H9 (cell line): Measurements from ENCODE around the gene MYO1D. TPM values are rescaled to one million over a fixed set of nuclear protein-coding genes. Genes with fewer than 3 reads are reported as not detected.

Experiments used
- DNase-seq: peaks from one replicate; pipeline ENCODE4 v3.0.0-alpha.2; 2017
- H2AFZ ChIP-seq: one replicate; pipeline ENCODE4 v1.6.1; 2013; ENCODE audit warnings: mild to moderate bottlenecking, low read length, control low read depth, moderate library complexity
- H2AK5ac ChIP-seq: 2 replicates; pipeline ENCODE4 v1.6.1; 2013; ENCODE audit warnings: low read length, control low read depth, mixed read lengths; ENCODE audit not compliant: insufficient read length
- H2BK120ac ChIP-seq: one replicate; pipeline ENCODE4 v1.6.1; 2013; ENCODE audit warnings: low read depth, mild to moderate bottlenecking, low read length, control low read depth, inconsistent platforms; ENCODE audit not compliant: poor library complexity, severe bottlenecking
- H2BK12ac ChIP-seq: 2 replicates; pipeline ENCODE4 v1.6.1; 2013; ENCODE audit warnings: low read length, control low read depth, mixed read lengths, low read depth; ENCODE audit not compliant: insufficient read length
- H2BK15ac ChIP-seq: 2 replicates; pipeline ENCODE4 v1.6.1; 2013; ENCODE audit warnings: low read depth, low read length, control low read depth
- H2BK20ac ChIP-seq: one replicate; pipeline ENCODE4 v1.6.1; 2013; ENCODE audit warnings: low read depth, mild to moderate bottlenecking, low read length, control low read depth, inconsistent platforms; ENCODE audit not compliant: poor library complexity, severe bottlenecking
- H2BK5ac ChIP-seq: 2 replicates; pipeline ENCODE4 v1.6.1; 2013; ENCODE audit warnings: low read length, control low read depth, mixed read lengths; ENCODE audit not compliant: insufficient read length
- H3K14ac ChIP-seq: 2 replicates; pipeline ENCODE4 v1.6.1; 2013; ENCODE audit warnings: low read length, control low read depth; ENCODE audit not compliant: insufficient read depth
- H3K18ac ChIP-seq: 2 replicates; pipeline ENCODE4 v1.6.1; 2013; ENCODE audit warnings: low read depth, mild to moderate bottlenecking, mixed read lengths, low read length, control low read depth; ENCODE audit not compliant: insufficient read length
- H3K23ac ChIP-seq: 2 replicates; pipeline ENCODE4 v1.6.1; 2013; ENCODE audit warnings: low read length, control low read depth, mixed read lengths, low read depth; ENCODE audit not compliant: insufficient read length
- H3K23me2 ChIP-seq: 2 replicates; pipeline ENCODE4 v1.6.1; 2013; ENCODE audit warnings: low read depth, mild to moderate bottlenecking, mixed read lengths, low read length, control low read depth; ENCODE audit not compliant: insufficient read length, poor library complexity, severe bottlenecking
- H3K27ac ChIP-seq: 2 replicates; pipeline ENCODE4 v1.5.1; 2013; ENCODE audit warnings: low read length, control low read depth, mixed read lengths, low read depth; ENCODE audit not compliant: insufficient read length
- H3K27me3 ChIP-seq: 2 replicates; pipeline ENCODE4 v1.6.1; 2013; ENCODE audit warnings: low read length, control low read depth, inconsistent platforms; ENCODE audit not compliant: insufficient read depth
- H3K4ac ChIP-seq: 2 replicates; pipeline ENCODE4 v1.6.1; 2013; ENCODE audit warnings: low read depth, mild to moderate bottlenecking, control low read depth, inconsistent platforms, low read length, moderate library complexity
- H3K4me1 ChIP-seq: 2 replicates; pipeline ENCODE4 v1.6.1; 2013; ENCODE audit warnings: low read length, control low read depth, inconsistent platforms; ENCODE audit not compliant: insufficient read depth
- H3K4me2 ChIP-seq: 2 replicates; pipeline ENCODE4 v1.6.1; 2013; ENCODE audit warnings: low read length, control low read depth, mixed read lengths; ENCODE audit not compliant: insufficient read length, insufficient read depth
- H3K56ac ChIP-seq: 2 replicates; pipeline ENCODE4 v1.6.1; 2013; ENCODE audit warnings: low read depth, mild to moderate bottlenecking, mixed read lengths, low read length, control low read depth; ENCODE audit not compliant: insufficient read length
- H3K79me1 ChIP-seq: 2 replicates; pipeline ENCODE4 v1.6.1; 2013; ENCODE audit warnings: low read depth, mild to moderate bottlenecking, moderate library complexity, low read length, control low read depth, inconsistent platforms; ENCODE audit not compliant: insufficient read depth, poor library complexity, severe bottlenecking
- H3K79me2 ChIP-seq: 2 replicates; pipeline ENCODE4 v1.6.1; 2013; ENCODE audit warnings: low read length, control low read depth, inconsistent platforms; ENCODE audit not compliant: insufficient read depth
- H3K9ac ChIP-seq: 2 replicates; pipeline ENCODE4 v1.6.1; 2013; ENCODE audit warnings: low read length, control low read depth, mixed read lengths; ENCODE audit not compliant: insufficient read length; ENCODE audit errors: extremely low read depth
- H3K9me3 ChIP-seq: one replicate; pipeline ENCODE4 v1.6.1; 2013; ENCODE audit warnings: low read depth, low read length, inconsistent platforms; ENCODE audit not compliant: control insufficient read depth
- H3T11ph ChIP-seq: one replicate; pipeline ENCODE4 v1.6.1; 2013; ENCODE audit warnings: mild to moderate bottlenecking, low read length, control low read depth, inconsistent platforms
- H4K20me1 ChIP-seq: one replicate; pipeline ENCODE4 v1.6.1; 2013; ENCODE audit not compliant: control insufficient read depth, insufficient read length, insufficient read depth
- H4K5ac ChIP-seq: 2 replicates; pipeline ENCODE4 v1.6.1; 2013; ENCODE audit warnings: low read depth, mild to moderate bottlenecking, mixed read lengths, low read length, control low read depth; ENCODE audit not compliant: insufficient read length
- H4K8ac ChIP-seq: replicated peaks from 2 replicates; pipeline ENCODE4 v1.6.1; 2013; ENCODE audit warnings: low read length, control low read depth, mixed read lengths, low read depth; ENCODE audit not compliant: insufficient read length
- H4K91ac ChIP-seq: 2 replicates; pipeline ENCODE4 v1.6.1; 2013; ENCODE audit warnings: low read depth, mild to moderate bottlenecking, moderate library complexity, mixed read lengths, low read length, control low read depth; ENCODE audit not compliant: insufficient read length
- H3K27ac Mint-ChIP-seq, 3 experiments: 2 replicates in 2 of 3; 3 replicates in 1 of 3; pipeline ENCODE4 v1.8.0; 2020 to 2021; ENCODE audit warnings: mixed read lengths in 3 of 3, mild to moderate bottlenecking in 1 of 3, moderate library complexity in 1 of 3
- H3K27me3 Mint-ChIP-seq: 2 replicates; pipeline ENCODE4 v1.8.0; 2021; ENCODE audit warnings: low read depth, mild to moderate bottlenecking, moderate library complexity, mixed read lengths
- H3K36me3 Mint-ChIP-seq, 3 experiments: 2 replicates in 2 of 3; 3 replicates in 1 of 3; pipeline ENCODE4 v1.8.0; 2020 to 2021; ENCODE audit warnings: low read depth in 3 of 3, mixed read lengths in 3 of 3; ENCODE audit not compliant: insufficient read depth in 1 of 3
- H3K4me1 Mint-ChIP-seq, 2 experiments: 2 replicates each; pipeline ENCODE4 v1.8.0; 2020; ENCODE audit warnings: mixed read lengths in 2 of 2
- H3K4me3 Mint-ChIP-seq, 2 experiments: 2 replicates in 1 of 2; 3 replicates in 1 of 2; pipeline ENCODE4 v1.8.0; 2020 to 2021; ENCODE audit warnings: mild to moderate bottlenecking in 2 of 2, mixed read lengths in 2 of 2, moderate library complexity in 1 of 2
- H3K9me3 Mint-ChIP-seq, 2 experiments: 2 replicates in 1 of 2; 3 replicates in 1 of 2; pipeline ENCODE4 v1.8.0; 2020; ENCODE audit warnings: mild to moderate bottlenecking in 2 of 2, mixed read lengths in 2 of 2, moderate library complexity in 1 of 2
- WGBS: extraction: QIAGEN DNeasy Blood & Tissue Kit; methylation state at CpG from one replicate; pipeline ENCODE4 v1.1.7; 2013; ENCODE audit warnings: missing lambda C conversion rate, low lambda C conversion rate, mixed read lengths; ENCODE audit not compliant: insufficient read length; ENCODE audit errors: extremely low coverage; 5-methylcytosine and 5-hydroxymethylcytosine counted together
- total RNA-seq: library from RNA; stranded (reverse); gene quantifications from 2 replicates; pipeline ENCODE4 v1.2.1, GENCODE V29; 2021
- TF ChIP-seq, protein P1 (sequence below): fragments of 200-600 bp; sonication (generic); conservative IDR thresholded peaks from 3 replicates; pipeline ENCODE4 v1.8.0; 2021; ENCODE audit warnings: antibody characterized with exemption, mild to moderate bottlenecking

The MYO1D gene
- total RNA-seq, 1 experiment from 2014 or later, result 19.0 TPM

DNA sequence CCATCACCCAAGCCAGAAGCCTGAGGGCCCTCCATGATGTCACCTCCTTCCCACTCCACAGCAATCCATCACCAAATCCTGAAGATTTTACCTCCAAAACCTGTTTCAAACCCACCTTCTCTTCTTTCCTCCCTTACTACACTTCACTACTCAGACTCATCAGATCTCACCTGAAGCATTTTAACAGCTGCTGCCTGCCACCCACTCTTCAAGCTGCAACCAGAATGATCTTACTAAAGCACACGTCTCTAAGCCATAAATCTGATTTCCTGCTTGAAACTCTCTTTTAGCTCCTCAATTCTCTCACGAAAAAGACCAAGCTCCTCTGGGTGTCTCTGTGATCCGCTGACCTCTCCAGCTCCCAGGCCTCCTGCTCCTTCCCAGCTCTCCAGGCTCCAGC, 343.6 kb downstream of the MYO1D start:
- H2BK12ac ChIP-seq, result no peak overlapping the region
- H3K4me3 Mint-ChIP-seq, result no peak overlapping the region
- H3K14ac ChIP-seq, result no peak overlapping the region
- no peaks in the 10 kb centered on the region; a peak in 1 of 7 replicates for H3K36me3 Mint-ChIP-seq
- no peak overlapping the region for H3K27ac Mint-ChIP-seq
- no peaks in the 10 kb centered on the region for H3K9me3 ChIP-seq
- no peak overlapping the region for H2AK5ac ChIP-seq
- TF ChIP-seq, protein P1, sequence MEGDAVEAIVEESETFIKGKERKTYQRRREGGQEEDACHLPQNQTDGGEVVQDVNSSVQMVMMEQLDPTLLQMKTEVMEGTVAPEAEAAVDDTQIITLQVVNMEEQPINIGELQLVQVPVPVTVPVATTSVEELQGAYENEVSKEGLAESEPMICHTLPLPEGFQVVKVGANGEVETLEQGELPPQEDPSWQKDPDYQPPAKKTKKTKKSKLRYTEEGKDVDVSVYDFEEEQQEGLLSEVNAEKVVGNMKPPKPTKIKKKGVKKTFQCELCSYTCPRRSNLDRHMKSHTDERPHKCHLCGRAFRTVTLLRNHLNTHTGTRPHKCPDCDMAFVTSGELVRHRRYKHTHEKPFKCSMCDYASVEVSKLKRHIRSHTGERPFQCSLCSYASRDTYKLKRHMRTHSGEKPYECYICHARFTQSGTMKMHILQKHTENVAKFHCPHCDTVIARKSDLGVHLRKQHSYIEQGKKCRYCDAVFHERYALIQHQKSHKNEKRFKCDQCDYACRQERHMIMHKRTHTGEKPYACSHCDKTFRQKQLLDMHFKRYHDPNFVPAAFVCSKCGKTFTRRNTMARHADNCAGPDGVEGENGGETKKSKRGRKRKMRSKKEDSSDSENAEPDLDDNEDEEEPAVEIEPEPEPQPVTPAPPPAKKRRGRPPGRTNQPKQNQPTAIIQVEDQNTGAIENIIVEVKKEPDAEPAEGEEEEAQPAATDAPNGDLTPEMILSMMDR, result no peak
- H3K27me3 Mint-ChIP-seq, result no peaks in the 10 kb centered on the region
- H2BK20ac ChIP-seq, result no peak overlapping the region
- H2BK5ac ChIP-seq, result no peak overlapping the region
- H3K4ac ChIP-seq, result no peak overlapping the region
- no peaks in the 10 kb centered on the region for H3K4me1 ChIP-seq
- no CpG with 5 or more reads among the region's 3 CpGs for WGBS
- no peak overlapping the region for H2BK15ac ChIP-seq
- H3K23ac ChIP-seq, result no peak overlapping the region
- no peak overlapping the region for H2AFZ ChIP-seq
- H3K4me1 Mint-ChIP-seq, result peaks cover 5% of the 10 kb centered on the region in 2 experiments; a peak in 3 of 4 replicates
- no peaks in the 10 kb centered on the region for H3K79me2 ChIP-seq
- no peaks in the 10 kb centered on the region for H3K23me2 ChIP-seq
- H4K20me1 ChIP-seq, result no peaks in the 10 kb centered on the region
- H3K56ac ChIP-seq, result no peak overlapping the region
- H3K4me2 ChIP-seq, result no peak overlapping the region
- H3K9ac ChIP-seq, result no peak overlapping the region
- H3T11ph ChIP-seq, result no peak overlapping the region
- no peak overlapping the region for H2BK120ac ChIP-seq
- DNase-seq, result no peak
- no peaks in the 10 kb centered on the region for H3K79me1 ChIP-seq
- no peak overlapping the region for H4K5ac ChIP-seq
- H3K27ac ChIP-seq, result no peak overlapping the region
- H3K27me3 ChIP-seq, result no peaks in the 10 kb centered on the region
- no peak overlapping the region for H4K8ac ChIP-seq
- H3K9me3 Mint-ChIP-seq, result no peaks in the 10 kb centered on the region
- no peak overlapping the region for H4K91ac ChIP-seq
- peak overlapping the region; percentile 25 for H3K18ac ChIP-seq
